Measurements from ENCODE around the gene HOXC4.

The HOXC4 gene

GRCh38 chr12:54055552-54055951 lies 1.9 kb downstream of the HOXC4 start:
- Histone ChIP-seq H3K36me3 (ENCODE audit: control insufficient read depth in 5 of 5, insufficient read depth in 5 of 5, low read length in 5 of 5) (no peaks in the 10 kb centered on the region), H3K27ac (ENCODE audit: low read depth, low read length) (no peak overlapping the region), H3K27me3 (ENCODE audit: control insufficient read depth in 5 of 5, insufficient read depth in 4 of 5, low read length in 5 of 5) (peaks cover 0 to 29% (median 12%) of the 10 kb centered on the region in 5 donors), H3K9ac (ENCODE audit: low read length in 5 of 5) (no peak overlapping the region), H3K4me3 (ENCODE audit: low read depth in 1 of 5, low read length in 5 of 5) (no peak overlapping the region), H3K4me1 (ENCODE audit: control insufficient read depth in 5 of 5, insufficient read depth in 5 of 5, low read length in 5 of 5) (peaks cover 2 to 20% (median 19%) of the 10 kb centered on the region in 5 donors), H3K9me3 (ENCODE audit: control insufficient read depth in 5 of 5, low read length in 5 of 5) (no peaks in the 10 kb centered on the region)

- H3K27ac ChIP-seq (ENCODE audit: low read depth, low read length), result no peak overlapping the region
- H3K36me3 ChIP-seq (ENCODE audit: control insufficient read depth in 5 of 5, insufficient read depth in 5 of 5, low read length in 5 of 5), result no peaks in the 10 kb centered on the region
- H3K4me1 ChIP-seq (ENCODE audit: control insufficient read depth in 5 of 5, insufficient read depth in 5 of 5, low read length in 5 of 5), result peaks cover 2 to 20% (median 17%) of the 10 kb centered on the region in 5 donors
- no peak overlapping the region for H3K9ac ChIP-seq (ENCODE audit: low read length in 5 of 5)
- H3K27me3 ChIP-seq (ENCODE audit: control insufficient read depth in 5 of 5, insufficient read depth in 4 of 5, low read length in 5 of 5), result peaks cover 0 to 26% (median 14%) of the 10 kb centered on the region in 5 donors
- no peak overlapping the region for H3K4me3 ChIP-seq (ENCODE audit: low read depth in 1 of 5, low read length in 5 of 5)
- H3K9me3 ChIP-seq (ENCODE audit: control insufficient read depth in 5 of 5, low read length in 5 of 5), result no peaks in the 10 kb centered on the region
Observed at GRCh38 chr12:54056110-54056509, 2.5 kb downstream of the HOXC4 start.

- Histone ChIP-seq H3K9ac (ENCODE audit: low read length in 5 of 5) (no peak overlapping the region), H3K27ac (ENCODE audit: low read depth, low read length) (no peak overlapping the region), H3K27me3 (ENCODE audit: control insufficient read depth in 5 of 5, insufficient read depth in 4 of 5, low read length in 5 of 5) (peaks cover 0 to 24% (median 12%) of the 10 kb centered on the region in 5 donors), H3K9me3 (ENCODE audit: control insufficient read depth in 5 of 5, low read length in 5 of 5) (no peaks in the 10 kb centered on the region), H3K4me1 (ENCODE audit: control insufficient read depth in 5 of 5, insufficient read depth in 5 of 5, low read length in 5 of 5) (peaks cover 0 to 2% (median 1%) of the 10 kb centered on the region in 5 donors), H3K36me3 (ENCODE audit: control insufficient read depth in 5 of 5, insufficient read depth in 5 of 5, low read length in 5 of 5) (no peaks in the 10 kb centered on the region), H3K4me3 (ENCODE audit: low read depth in 1 of 5, low read length in 5 of 5) (no peak overlapping the region)
Observed at GRCh38 chr12:54058128-54058768, 4.6 kb downstream of the HOXC4 start.

- Histone ChIP-seq H3K27ac (ENCODE audit: low read depth, low read length) (no peak overlapping the region), H3K9me3 (ENCODE audit: control insufficient read depth in 5 of 5, low read length in 5 of 5) (no peaks in the 10 kb centered on the region), H3K36me3 (ENCODE audit: control insufficient read depth in 5 of 5, insufficient read depth in 5 of 5, low read length in 5 of 5) (no peaks in the 10 kb centered on the region), H3K4me3 (ENCODE audit: low read depth in 1 of 5, low read length in 5 of 5) (no peak overlapping the region), H3K4me1 (ENCODE audit: control insufficient read depth in 5 of 5, insufficient read depth in 5 of 5, low read length in 5 of 5) (no peaks in the 10 kb centered on the region), H3K9ac (ENCODE audit: low read length in 5 of 5) (no peak overlapping the region), H3K27me3 (ENCODE audit: control insufficient read depth in 5 of 5, insufficient read depth in 4 of 5, low read length in 5 of 5) (peaks cover 0 to 25% (median 10%) of the 10 kb centered on the region in 5 donors)
Observed at GRCh38 chr12:54059668-54060067, 6.0 kb downstream of the HOXC4 start.

GRCh38 chr12:54060174-54060974 lies 6.7 kb downstream of the HOXC4 start:
- no peaks in the 10 kb centered on the region for H3K9me3 ChIP-seq (ENCODE audit: control insufficient read depth in 5 of 5, low read length in 5 of 5)
- peaks cover 0 to 23% (median 9%) of the 10 kb centered on the region in 5 donors for H3K27me3 ChIP-seq (ENCODE audit: control insufficient read depth in 5 of 5, insufficient read depth in 4 of 5, low read length in 5 of 5)
- no peaks in the 10 kb centered on the region for H3K4me1 ChIP-seq (ENCODE audit: control insufficient read depth in 5 of 5, insufficient read depth in 5 of 5, low read length in 5 of 5)
- no peak overlapping the region for H3K4me3 ChIP-seq (ENCODE audit: low read depth in 1 of 5, low read length in 5 of 5)
- no peak overlapping the region for H3K27ac ChIP-seq (ENCODE audit: low read depth, low read length)
- H3K9ac ChIP-seq (ENCODE audit: low read length in 5 of 5), result no peak overlapping the region
- no peaks in the 10 kb centered on the region for H3K36me3 ChIP-seq (ENCODE audit: control insufficient read depth in 5 of 5, insufficient read depth in 5 of 5, low read length in 5 of 5)

- H3K9me3 ChIP-seq (ENCODE audit: control insufficient read depth in 5 of 5, low read length in 5 of 5), result no peaks in the 10 kb centered on the region
- no peak overlapping the region for H3K4me3 ChIP-seq (ENCODE audit: low read depth in 1 of 5, low read length in 5 of 5)
- H3K27me3 ChIP-seq (ENCODE audit: control insufficient read depth in 5 of 5, insufficient read depth in 4 of 5, low read length in 5 of 5), result peaks cover 0 to 24% (median 9%) of the 10 kb centered on the region in 5 donors
- no peaks in the 10 kb centered on the region for H3K36me3 ChIP-seq (ENCODE audit: control insufficient read depth in 5 of 5, insufficient read depth in 5 of 5, low read length in 5 of 5)
- H3K27ac ChIP-seq (ENCODE audit: low read depth, low read length), result no peak overlapping the region
- H3K9ac ChIP-seq (ENCODE audit: low read length in 5 of 5), result no peak overlapping the region
- H3K4me1 ChIP-seq (ENCODE audit: control insufficient read depth in 5 of 5, insufficient read depth in 5 of 5, low read length in 5 of 5), result no peaks in the 10 kb centered on the region
Observed at GRCh38 chr12:54060975-54061778, 7.5 kb downstream of the HOXC4 start.

- Histone ChIP-seq H3K36me3 (ENCODE audit: control insufficient read depth in 5 of 5, insufficient read depth in 5 of 5, low read length in 5 of 5) (no peaks in the 10 kb centered on the region), H3K9ac (ENCODE audit: low read length in 5 of 5) (no peak overlapping the region), H3K4me1 (ENCODE audit: control insufficient read depth in 5 of 5, insufficient read depth in 5 of 5, low read length in 5 of 5) (no peaks in the 10 kb centered on the region), H3K9me3 (ENCODE audit: control insufficient read depth in 5 of 5, low read length in 5 of 5) (no peaks in the 10 kb centered on the region), H3K4me3 (ENCODE audit: low read depth in 1 of 5, low read length in 5 of 5) (no peak overlapping the region), H3K27me3 (ENCODE audit: control insufficient read depth in 5 of 5, insufficient read depth in 4 of 5, low read length in 5 of 5) (peaks cover 0 to 18% (median 4%) of the 10 kb centered on the region in 5 donors), H3K27ac (ENCODE audit: low read depth, low read length) (no peak overlapping the region)
Observed at GRCh38 chr12:54065677-54066076, 12.0 kb downstream of the HOXC4 start.

- H3K4me1 ChIP-seq (ENCODE audit: control insufficient read depth in 5 of 5, insufficient read depth in 5 of 5, low read length in 5 of 5), result no peaks in the 10 kb centered on the region
- no peak overlapping the region for H3K27ac ChIP-seq (ENCODE audit: low read depth, low read length)
- H3K36me3 ChIP-seq (ENCODE audit: control insufficient read depth in 5 of 5, insufficient read depth in 5 of 5, low read length in 5 of 5), result no peaks in the 10 kb centered on the region
- H3K9ac ChIP-seq (ENCODE audit: low read length in 5 of 5), result no peak overlapping the region
- peaks cover 0 to 14% (median 0%) of the 10 kb centered on the region in 5 donors for H3K27me3 ChIP-seq (ENCODE audit: control insufficient read depth in 5 of 5, insufficient read depth in 4 of 5, low read length in 5 of 5)
- H3K9me3 ChIP-seq (ENCODE audit: control insufficient read depth in 5 of 5, low read length in 5 of 5), result no peaks in the 10 kb centered on the region
- H3K4me3 ChIP-seq (ENCODE audit: low read depth in 1 of 5, low read length in 5 of 5), result no peak overlapping the region
Observed at GRCh38 chr12:54066408-54066807, 12.8 kb downstream of the HOXC4 start.

- H3K4me3 ChIP-seq (ENCODE audit: low read depth in 1 of 5, low read length in 5 of 5), result no peak overlapping the region
- H3K9ac ChIP-seq (ENCODE audit: low read length in 5 of 5), result no peak overlapping the region
- no peak overlapping the region for H3K27ac ChIP-seq (ENCODE audit: low read depth, low read length)
- H3K9me3 ChIP-seq (ENCODE audit: control insufficient read depth in 5 of 5, low read length in 5 of 5), result no peaks in the 10 kb centered on the region
- peaks cover 0 to 7% (median 0%) of the 10 kb centered on the region in 5 donors for H3K27me3 ChIP-seq (ENCODE audit: control insufficient read depth in 5 of 5, insufficient read depth in 4 of 5, low read length in 5 of 5)
- H3K4me1 ChIP-seq (ENCODE audit: control insufficient read depth in 5 of 5, insufficient read depth in 5 of 5, low read length in 5 of 5), result no peaks in the 10 kb centered on the region
- H3K36me3 ChIP-seq (ENCODE audit: control insufficient read depth in 5 of 5, insufficient read depth in 5 of 5, low read length in 5 of 5), result no peaks in the 10 kb centered on the region
Observed at GRCh38 chr12:54068418-54069070, 14.9 kb downstream of the HOXC4 start.
